Keratinocyte (primary cell): ENCODE measurements around the gene COQ7. TPM values are rescaled to one million over a fixed set of nuclear protein-coding genes. Genes with fewer than 3 reads are reported as not detected.

ENCODE experiments used
- DNase-seq: peaks from one replicate; pipeline ENCODE4 v3.0.0-alpha.2; 2011; ENCODE audit warnings: low read depth, missing footprints, low spot score
- FAIRE-seq: peaks from 2 replicates; lab custom pipeline; 2011; peaks lifted over from hg19 to GRCh38; lab: Jason Lieb, UNC
- H2AFZ ChIP-seq: 2 replicates; pipeline ENCODE4 v1.6.0; 2012; ENCODE audit warnings: low read length, control low read depth, inconsistent platforms; ENCODE audit not compliant: control insufficient read depth
- H3K27ac ChIP-seq: 2 replicates; pipeline ENCODE4 v1.5.1; 2011; ENCODE audit warnings: low read length; ENCODE audit not compliant: control insufficient read depth, insufficient read depth
- H3K27me3 ChIP-seq: 3 replicates; pipeline ENCODE4 v1.6.0; 2011; ENCODE audit warnings: low read length; ENCODE audit not compliant: control insufficient read depth, insufficient read depth; ENCODE audit errors: extremely low read depth
- H3K36me3 ChIP-seq, 2 experiments: 2 replicates in 1 of 2; 3 replicates in 1 of 2; pipeline ENCODE4 v1.5.1; 2011; ENCODE audit warnings: low read length in 2 of 2, mild to moderate bottlenecking in 1 of 2; ENCODE audit not compliant: control insufficient read depth in 2 of 2, insufficient read depth in 2 of 2; ENCODE audit errors: extremely low read depth in 1 of 2
- H3K4me1 ChIP-seq: 3 replicates; pipeline ENCODE4 v1.5.1; 2011; ENCODE audit warnings: low read length; ENCODE audit not compliant: control insufficient read depth, insufficient read depth; ENCODE audit errors: extremely low read depth
- H3K4me2 ChIP-seq: 3 replicates; pipeline ENCODE4 v1.6.0; 2011; ENCODE audit warnings: low read depth, low read length; ENCODE audit not compliant: control insufficient read depth, insufficient read depth; ENCODE audit errors: extremely low read depth
- H3K4me3 ChIP-seq, 3 experiments: fragments of 200-600 bp in 1 of 3; sonication (generic) in 1 of 3; 2 replicates in 2 of 3; 3 replicates in 1 of 3; pipeline ENCODE4 v1.5.1; 2011 to 2016; ENCODE audit warnings: low read length in 3 of 3, mild to moderate bottlenecking in 3 of 3, control low read depth in 2 of 3, inconsistent platforms in 1 of 3, low read depth in 1 of 3, mixed read lengths in 1 of 3, mixed run types in 1 of 3, moderate library complexity in 1 of 3; ENCODE audit not compliant: control insufficient read depth in 2 of 3, insufficient read depth in 2 of 3; ENCODE audit errors: extremely low read depth in 1 of 3
- H3K79me2 ChIP-seq: 2 replicates; pipeline ENCODE4 v1.6.0; 2012; ENCODE audit warnings: low read length; ENCODE audit not compliant: control insufficient read depth, insufficient read depth
- H3K9ac ChIP-seq: 3 replicates; pipeline ENCODE4 v1.6.0; 2011; ENCODE audit warnings: low read length; ENCODE audit not compliant: control insufficient read depth, insufficient read depth; ENCODE audit errors: extremely low read depth
- H3K9me1 ChIP-seq: 3 replicates; pipeline ENCODE4 v1.6.0; 2011; ENCODE audit warnings: low read length; ENCODE audit not compliant: control insufficient read depth, insufficient read depth; ENCODE audit errors: extremely low read depth
- H3K9me3 ChIP-seq: 2 replicates; pipeline ENCODE4 v1.5.1; 2012; ENCODE audit warnings: low read depth, low read length; ENCODE audit not compliant: control insufficient read depth
- H4K20me1 ChIP-seq: 3 replicates; pipeline ENCODE4 v1.6.0; 2011; ENCODE audit warnings: low read length; ENCODE audit not compliant: control insufficient read depth, insufficient read depth; ENCODE audit errors: extremely low read depth
- CTCF ChIP-seq, 3 experiments: IDR thresholded peaks in 1 of 3; conservative IDR thresholded peaks in 1 of 3; optimal IDR thresholded peaks in 1 of 3; 2 replicates in 2 of 3; 3 replicates in 1 of 3; pipeline versions ENCODE3 to v1.5.1; 2011; ENCODE audit warnings: low read length in 3 of 3, mild to moderate bottlenecking in 3 of 3, moderate library complexity in 2 of 3, control low read depth in 1 of 3, inconsistent platforms in 1 of 3; ENCODE audit not compliant: insufficient read depth in 2 of 3; ENCODE audit errors: extremely low read depth in 1 of 3
- EZH2 ChIP-seq: IDR thresholded peaks from one replicate; pipeline ENCODE4 v1.6.1; 2012; ENCODE audit warnings: inconsistent platforms, mild to moderate bottlenecking, low read length, moderate library complexity
- dilution Hi-C: fragments of 300-500 bp; cut with MboI; formaldehyde crosslinking; loops from one replicate; pipeline ENCODE4 v1.7.0; 2020; ENCODE audit warnings: low sequenced_read_pairs; ENCODE audit not compliant: extremely low pct_ligation_motif_present
- polyA plus RNA-seq, 5 experiments: library from polyadenylated mRNA; depleted of rRNA in 3 of 5; stranded (reverse) in 3 of 5; stranded (forward) in 1 of 5; unstranded in 1 of 5; fragments of >200 nt; gene quantifications; 1 replicate in 1 of 5; 2 replicates in 3 of 5; 3 replicates in 1 of 5; pipeline versions ENCODE4 v1.2.1 to v1.2.3, GENCODE V29; 2011 to 2012; ENCODE audit warnings: missing spikeins in 2 of 5, low read depth in 1 of 5, low replicate concordance in 1 of 5

Gene COQ7
- polyA plus RNA-seq, 1 donor (not counting 4 experiments of a cell fraction or from before 2014, with no cell fraction given), result 11.0 TPM

DNA sequence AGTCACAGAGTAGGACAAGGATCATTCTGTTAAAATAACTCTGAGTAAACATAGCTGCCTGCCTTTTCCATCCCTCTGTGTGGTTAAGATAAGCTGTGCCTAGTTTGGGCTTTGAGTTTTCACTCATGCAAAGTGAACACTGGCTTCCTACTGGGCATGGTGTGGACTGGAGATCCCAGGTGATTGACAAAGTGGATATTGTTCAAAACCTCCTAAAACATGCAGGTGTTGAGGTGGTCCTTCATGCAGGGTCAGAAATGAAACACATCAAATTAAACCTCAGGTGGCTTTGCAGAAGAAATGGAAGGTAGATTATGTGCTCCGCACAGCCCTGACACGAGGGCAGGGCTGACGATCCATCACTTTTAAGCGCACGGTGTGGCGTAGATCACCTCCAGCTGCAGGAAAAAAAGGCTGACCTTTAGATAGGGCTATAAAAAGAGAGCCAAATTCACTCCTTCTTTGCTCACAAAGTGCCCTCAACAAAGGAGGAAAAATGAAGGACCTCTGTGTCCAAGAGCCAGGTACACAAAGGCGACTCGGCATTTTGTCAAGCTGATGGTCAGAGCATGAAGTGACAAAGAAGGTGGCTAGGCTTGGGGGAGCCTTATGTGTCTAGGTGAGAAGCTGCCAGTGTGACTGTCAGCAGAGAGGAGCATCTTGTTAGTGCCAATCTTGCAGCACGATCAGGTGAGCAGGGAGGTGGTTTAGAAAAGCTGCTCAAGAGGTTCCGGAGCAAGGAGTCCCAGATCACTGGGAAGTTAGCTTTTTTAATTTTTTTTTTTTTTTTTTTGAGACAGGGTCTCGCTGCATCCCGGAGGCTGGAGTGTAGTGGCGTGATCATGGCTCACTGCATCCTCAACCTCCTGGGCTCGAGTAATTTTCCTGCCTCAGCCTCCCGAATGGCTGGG lies 26.5 kb downstream of the COQ7 start:
- Histone ChIP-seq H3K4me2 (no peak overlapping the region), H3K9me3 (no peaks in the 10 kb centered on the region), H3K27ac (no peak overlapping the region), H3K4me3 (no peak overlapping the region), H3K79me2 (no peaks in the 10 kb centered on the region), H4K20me1 (no peaks in the 10 kb centered on the region), H3K9me1 (no peaks in the 10 kb centered on the region), H3K9ac (no peak overlapping the region), H3K4me1 (peaks cover 10% of the 10 kb centered on the region), H2AFZ (no peak overlapping the region), H3K27me3 (no peaks in the 10 kb centered on the region), H3K36me3 (no peaks in the 10 kb centered on the region)
- dilution Hi-C loops, result no loop called here
- FAIRE-seq, result no peak
- no peak for DNase-seq
- TF ChIP-seq CTCF (optimal IDR thresholded peaks at IDR 0.05 in 1 of 3, IDR thresholded peaks at IDR 0.05 in 1 of 3, conservative IDR thresholded peaks at IDR 0.05 in 1 of 3; ENCODE audit: extremely low read depth in 1 of 3, insufficient read depth in 2 of 3, low read length in 3 of 3) (no peak), EZH2 (no peak)

GRCh38 chr16:19094542-19095365 lies 27.3 kb downstream of the COQ7 start:
- peaks cover 10% of the 10 kb centered on the region for H3K4me1 ChIP-seq
- no peak overlapping the region for H3K4me2 ChIP-seq
- no peaks in the 10 kb centered on the region for H3K9me1 ChIP-seq
- FAIRE-seq (no peak), DNase-seq (no peak)
- no peaks in the 10 kb centered on the region for H3K9me3 ChIP-seq
- no peak overlapping the region for H3K9ac ChIP-seq
- H3K27me3 ChIP-seq, result no peaks in the 10 kb centered on the region
- no peaks in the 10 kb centered on the region for H3K36me3 ChIP-seq
- H3K27ac ChIP-seq, result no peak overlapping the region
- TF ChIP-seq CTCF (optimal IDR thresholded peaks at IDR 0.05 in 1 of 3, IDR thresholded peaks at IDR 0.05 in 1 of 3, conservative IDR thresholded peaks at IDR 0.05 in 1 of 3; ENCODE audit: extremely low read depth in 1 of 3, insufficient read depth in 2 of 3, low read length in 3 of 3) (no peak), EZH2 (no peak)
- no peak overlapping the region for H3K4me3 ChIP-seq
- H2AFZ ChIP-seq, result no peak overlapping the region
- no peaks in the 10 kb centered on the region for H3K79me2 ChIP-seq
- dilution Hi-C loops, result no loop called here
- H4K20me1 ChIP-seq, result no peaks in the 10 kb centered on the region
